ENCODE results near the gene ANXA4.

DNA sequence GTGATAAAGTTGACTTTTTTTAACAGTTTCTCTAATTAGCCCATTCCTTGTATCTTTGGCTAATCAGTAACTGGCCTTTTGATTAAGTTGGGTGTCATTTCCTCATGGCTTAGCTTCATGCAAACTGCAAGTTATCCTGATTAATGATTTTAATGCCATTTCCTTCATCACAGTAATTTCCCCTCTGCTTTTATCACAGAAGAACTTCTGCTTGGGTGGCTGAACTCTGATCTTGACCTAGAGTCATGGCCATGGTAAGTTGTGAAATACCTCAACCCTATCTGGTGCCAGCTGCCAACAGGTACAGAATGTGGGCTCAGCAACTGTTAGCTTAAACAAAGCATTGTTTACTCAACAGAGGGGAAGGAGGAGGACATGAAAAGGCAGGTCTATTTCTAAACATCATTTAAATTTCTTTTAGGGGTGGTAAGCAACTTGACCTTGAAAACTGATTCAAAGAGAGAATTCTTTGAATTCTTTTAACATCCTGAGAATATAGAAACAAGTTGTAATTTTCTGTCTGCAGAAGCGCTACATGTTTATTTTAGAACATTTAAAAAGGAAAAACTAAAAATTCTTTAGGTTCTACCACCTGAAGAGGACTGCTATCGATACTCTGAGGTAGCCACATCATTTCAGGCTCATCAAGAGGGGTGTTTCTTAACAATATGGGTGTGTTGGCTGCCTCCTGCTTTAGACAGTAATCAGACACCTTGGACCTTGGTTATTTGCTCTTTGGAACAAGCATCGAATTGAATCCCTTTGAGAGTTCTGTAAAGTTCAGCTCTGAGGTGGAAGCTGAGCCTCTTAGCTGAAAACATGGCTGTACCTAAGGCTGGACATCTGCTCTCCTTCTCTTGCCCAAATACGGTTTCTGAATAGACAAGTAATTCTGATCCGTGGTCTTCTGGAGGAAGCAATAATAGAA lies 39.7 kb downstream of the ANXA4 start:
- TF ChIP-seq CTCF (IDR thresholded peaks at IDR 0.05; ENCODE audit: poor library complexity) = no peak
- TF ChIP-seq EZH2phosphoT487 (IDR thresholded peaks at IDR 0.05; ENCODE audit: low read depth, severe bottlenecking, unreplicated experiment) = no peak
